Keratinocyte (primary cell): ENCODE data around the gene RUNX1. TPM values are rescaled to one million over a fixed set of nuclear protein-coding genes. Genes with fewer than 3 reads are reported as not detected.

Experiments
- DNase-seq: peaks from one replicate; pipeline ENCODE4 v3.0.0-alpha.2; 2011; ENCODE audit warnings: low read depth, missing footprints, low spot score
- FAIRE-seq: peaks from 2 replicates; lab custom pipeline; 2011; peaks lifted over from hg19 to GRCh38; lab: Jason Lieb, UNC
- H2AFZ ChIP-seq: 2 replicates; pipeline ENCODE4 v1.6.0; 2012; ENCODE audit warnings: low read length, control low read depth, inconsistent platforms; ENCODE audit not compliant: control insufficient read depth
- H3K27ac ChIP-seq: 2 replicates; pipeline ENCODE4 v1.5.1; 2011; ENCODE audit warnings: low read length; ENCODE audit not compliant: control insufficient read depth, insufficient read depth
- H3K27me3 ChIP-seq: 3 replicates; pipeline ENCODE4 v1.6.0; 2011; ENCODE audit warnings: low read length; ENCODE audit not compliant: control insufficient read depth, insufficient read depth; ENCODE audit errors: extremely low read depth
- H3K36me3 ChIP-seq, 2 experiments: 2 replicates in 1 of 2; 3 replicates in 1 of 2; pipeline ENCODE4 v1.5.1; 2011; ENCODE audit warnings: low read length in 2 of 2, mild to moderate bottlenecking in 1 of 2; ENCODE audit not compliant: control insufficient read depth in 2 of 2, insufficient read depth in 2 of 2; ENCODE audit errors: extremely low read depth in 1 of 2
- H3K4me1 ChIP-seq: 3 replicates; pipeline ENCODE4 v1.5.1; 2011; ENCODE audit warnings: low read length; ENCODE audit not compliant: control insufficient read depth, insufficient read depth; ENCODE audit errors: extremely low read depth
- H3K4me2 ChIP-seq: 3 replicates; pipeline ENCODE4 v1.6.0; 2011; ENCODE audit warnings: low read depth, low read length; ENCODE audit not compliant: control insufficient read depth, insufficient read depth; ENCODE audit errors: extremely low read depth
- H3K4me3 ChIP-seq, 3 experiments: fragments of 200-600 bp in 1 of 3; sonication (generic) in 1 of 3; 2 replicates in 2 of 3; 3 replicates in 1 of 3; pipeline ENCODE4 v1.5.1; 2011 to 2016; ENCODE audit warnings: low read length in 3 of 3, mild to moderate bottlenecking in 3 of 3, control low read depth in 2 of 3, inconsistent platforms in 1 of 3, low read depth in 1 of 3, mixed read lengths in 1 of 3, mixed run types in 1 of 3, moderate library complexity in 1 of 3; ENCODE audit not compliant: control insufficient read depth in 2 of 3, insufficient read depth in 2 of 3; ENCODE audit errors: extremely low read depth in 1 of 3
- H3K79me2 ChIP-seq: 2 replicates; pipeline ENCODE4 v1.6.0; 2012; ENCODE audit warnings: low read length; ENCODE audit not compliant: control insufficient read depth, insufficient read depth
- H3K9ac ChIP-seq: 3 replicates; pipeline ENCODE4 v1.6.0; 2011; ENCODE audit warnings: low read length; ENCODE audit not compliant: control insufficient read depth, insufficient read depth; ENCODE audit errors: extremely low read depth
- H3K9me1 ChIP-seq: 3 replicates; pipeline ENCODE4 v1.6.0; 2011; ENCODE audit warnings: low read length; ENCODE audit not compliant: control insufficient read depth, insufficient read depth; ENCODE audit errors: extremely low read depth
- H3K9me3 ChIP-seq: 2 replicates; pipeline ENCODE4 v1.5.1; 2012; ENCODE audit warnings: low read depth, low read length; ENCODE audit not compliant: control insufficient read depth
- H4K20me1 ChIP-seq: 3 replicates; pipeline ENCODE4 v1.6.0; 2011; ENCODE audit warnings: low read length; ENCODE audit not compliant: control insufficient read depth, insufficient read depth; ENCODE audit errors: extremely low read depth
- EZH2 ChIP-seq: IDR thresholded peaks from one replicate; pipeline ENCODE4 v1.6.1; 2012; ENCODE audit warnings: inconsistent platforms, mild to moderate bottlenecking, low read length, moderate library complexity
- dilution Hi-C: fragments of 300-500 bp; cut with MboI; formaldehyde crosslinking; loops from one replicate; pipeline ENCODE4 v1.7.0; 2020; ENCODE audit warnings: low sequenced_read_pairs; ENCODE audit not compliant: extremely low pct_ligation_motif_present
- polyA plus RNA-seq, 5 experiments: library from polyadenylated mRNA; depleted of rRNA in 3 of 5; stranded (reverse) in 3 of 5; stranded (forward) in 1 of 5; unstranded in 1 of 5; fragments of >200 nt; gene quantifications; 1 replicate in 1 of 5; 2 replicates in 3 of 5; 3 replicates in 1 of 5; pipeline versions ENCODE4 v1.2.1 to v1.2.3, GENCODE V29; 2011 to 2012; ENCODE audit warnings: missing spikeins in 2 of 5, low read depth in 1 of 5, low replicate concordance in 1 of 5
- TF ChIP-seq, protein P1 (sequence below), 3 experiments: IDR thresholded peaks in 1 of 3; conservative IDR thresholded peaks in 1 of 3; optimal IDR thresholded peaks in 1 of 3; 2 replicates in 2 of 3; 3 replicates in 1 of 3; pipeline versions ENCODE3 to v1.5.1; 2011; ENCODE audit warnings: low read length in 3 of 3, mild to moderate bottlenecking in 3 of 3, moderate library complexity in 2 of 3, control low read depth in 1 of 3, inconsistent platforms in 1 of 3; ENCODE audit not compliant: insufficient read depth in 2 of 3; ENCODE audit errors: extremely low read depth in 1 of 3

RUNX1 gene
- polyA plus RNA-seq, 1 donor (not counting 4 experiments of a cell fraction or from before 2014, with no cell fraction given), result 44.9 TPM

GRCh38 chr21:34790341-34790740, 258.8 kb downstream of the RUNX1 start:
- H3K9me3 ChIP-seq, result no peaks in the 10 kb centered on the region
- H4K20me1 ChIP-seq, result no peaks in the 10 kb centered on the region
- dilution Hi-C loops, result no loop called here
- no peak overlapping the region for H2AFZ ChIP-seq
- H3K4me1 ChIP-seq, result peaks cover 1% of the 10 kb centered on the region
- no peaks in the 10 kb centered on the region for H3K27me3 ChIP-seq
- no peak for DNase-seq
- H3K4me3 ChIP-seq, result no peak overlapping the region
- no peak for FAIRE-seq
- H3K79me2 ChIP-seq, result no peaks in the 10 kb centered on the region
- no peak overlapping the region for H3K27ac ChIP-seq
- H3K36me3 ChIP-seq, result peaks cover 16 to 22% of the 10 kb centered on the region in 2 experiments
- no peak overlapping the region for H3K4me2 ChIP-seq
- H3K9ac ChIP-seq, result no peak overlapping the region
- TF ChIP-seq, protein P1, sequence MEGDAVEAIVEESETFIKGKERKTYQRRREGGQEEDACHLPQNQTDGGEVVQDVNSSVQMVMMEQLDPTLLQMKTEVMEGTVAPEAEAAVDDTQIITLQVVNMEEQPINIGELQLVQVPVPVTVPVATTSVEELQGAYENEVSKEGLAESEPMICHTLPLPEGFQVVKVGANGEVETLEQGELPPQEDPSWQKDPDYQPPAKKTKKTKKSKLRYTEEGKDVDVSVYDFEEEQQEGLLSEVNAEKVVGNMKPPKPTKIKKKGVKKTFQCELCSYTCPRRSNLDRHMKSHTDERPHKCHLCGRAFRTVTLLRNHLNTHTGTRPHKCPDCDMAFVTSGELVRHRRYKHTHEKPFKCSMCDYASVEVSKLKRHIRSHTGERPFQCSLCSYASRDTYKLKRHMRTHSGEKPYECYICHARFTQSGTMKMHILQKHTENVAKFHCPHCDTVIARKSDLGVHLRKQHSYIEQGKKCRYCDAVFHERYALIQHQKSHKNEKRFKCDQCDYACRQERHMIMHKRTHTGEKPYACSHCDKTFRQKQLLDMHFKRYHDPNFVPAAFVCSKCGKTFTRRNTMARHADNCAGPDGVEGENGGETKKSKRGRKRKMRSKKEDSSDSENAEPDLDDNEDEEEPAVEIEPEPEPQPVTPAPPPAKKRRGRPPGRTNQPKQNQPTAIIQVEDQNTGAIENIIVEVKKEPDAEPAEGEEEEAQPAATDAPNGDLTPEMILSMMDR (optimal IDR thresholded peaks at IDR 0.05 in 1 of 3, IDR thresholded peaks at IDR 0.05 in 1 of 3, conservative IDR thresholded peaks at IDR 0.05 in 1 of 3; ENCODE audit: extremely low read depth in 1 of 3, insufficient read depth in 2 of 3, low read length in 3 of 3), result no peak
- TF ChIP-seq EZH2, result no peak
- no peaks in the 10 kb centered on the region for H3K9me1 ChIP-seq

DNA sequence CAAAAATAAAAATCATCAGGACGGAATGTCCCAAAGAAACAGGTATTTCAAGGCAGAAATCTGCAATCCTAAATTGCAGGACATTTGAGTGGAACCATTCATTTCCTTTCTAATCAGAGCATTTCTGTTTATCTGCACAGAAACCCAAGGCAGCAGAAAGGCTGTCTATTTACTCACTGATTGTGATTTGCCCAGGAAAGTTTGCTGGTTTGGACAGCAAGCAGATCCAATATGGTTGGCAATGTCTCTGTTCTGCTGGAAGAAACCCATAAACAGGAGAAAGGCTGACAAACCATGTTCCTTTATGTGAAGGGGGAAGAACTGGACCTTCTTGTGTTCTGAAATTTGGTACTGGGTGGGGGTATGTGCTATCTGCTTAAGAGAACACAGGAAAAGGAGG, 260.2 kb downstream of the RUNX1 start:
- no peaks in the 10 kb centered on the region for H3K9me1 ChIP-seq

More for the DNA sequence above, 260.2 kb downstream of the RUNX1 start:
- Histone ChIP-seq H3K27me3 (no peaks in the 10 kb centered on the region), H4K20me1 (no peaks in the 10 kb centered on the region), H3K36me3 (peaks cover 9 to 10% of the 10 kb centered on the region in 2 experiments), H3K4me1 (no peaks in the 10 kb centered on the region), H3K4me2 (no peak overlapping the region), H3K79me2 (no peaks in the 10 kb centered on the region), H3K4me3 (no peak overlapping the region), H2AFZ (no peak overlapping the region), H3K9ac (no peak overlapping the region), H3K27ac (no peak overlapping the region), H3K9me3 (no peaks in the 10 kb centered on the region)
- no peak for TF ChIP-seq EZH2
- TF ChIP-seq, protein P1 (optimal IDR thresholded peaks at IDR 0.05 in 1 of 3, IDR thresholded peaks at IDR 0.05 in 1 of 3, conservative IDR thresholded peaks at IDR 0.05 in 1 of 3; ENCODE audit: extremely low read depth in 1 of 3, insufficient read depth in 2 of 3, low read length in 3 of 3), result no peak
- no peak for DNase-seq
- dilution Hi-C loops, result no loop called here
- no peak for FAIRE-seq
